ENCODE results near the gene SLC25A2. TPM values are rescaled to one million over a fixed set of nuclear protein-coding genes. Genes with fewer than 3 reads are reported as not detected.
A peak's percentile ranks its signal among the peaks of the same experiment; 100 is the strongest.

Gene SLC25A2
- total and polyA plus RNA-seq, 10 of the 15 experiments (the other 5 are each of a cell fraction or from before 2014, with no cell fraction given), result 0.09 to 0.44 (median 0.24) TPM; not detected in 6

DNA sequence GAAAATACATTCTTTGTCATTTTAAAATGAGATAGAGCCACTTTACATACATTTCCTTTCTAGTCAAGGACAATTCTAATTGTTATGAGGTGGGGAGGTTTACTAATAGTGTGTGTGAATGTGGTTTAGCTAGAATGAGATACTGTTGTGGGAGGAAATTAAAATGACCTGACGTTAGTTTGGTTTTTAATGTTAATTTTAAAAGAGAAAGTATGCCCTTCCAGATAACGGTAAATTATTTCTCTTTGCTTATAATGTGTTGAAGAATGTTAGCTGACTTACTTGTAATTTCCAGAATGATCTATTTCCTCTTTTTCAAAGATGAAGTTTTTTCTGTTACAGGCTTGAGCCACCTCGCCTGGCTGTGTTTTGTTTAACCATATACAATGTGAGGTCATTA, 18.4 kb upstream of the SLC25A2 start (continued):
- TF ChIP-seq, protein P1, sequence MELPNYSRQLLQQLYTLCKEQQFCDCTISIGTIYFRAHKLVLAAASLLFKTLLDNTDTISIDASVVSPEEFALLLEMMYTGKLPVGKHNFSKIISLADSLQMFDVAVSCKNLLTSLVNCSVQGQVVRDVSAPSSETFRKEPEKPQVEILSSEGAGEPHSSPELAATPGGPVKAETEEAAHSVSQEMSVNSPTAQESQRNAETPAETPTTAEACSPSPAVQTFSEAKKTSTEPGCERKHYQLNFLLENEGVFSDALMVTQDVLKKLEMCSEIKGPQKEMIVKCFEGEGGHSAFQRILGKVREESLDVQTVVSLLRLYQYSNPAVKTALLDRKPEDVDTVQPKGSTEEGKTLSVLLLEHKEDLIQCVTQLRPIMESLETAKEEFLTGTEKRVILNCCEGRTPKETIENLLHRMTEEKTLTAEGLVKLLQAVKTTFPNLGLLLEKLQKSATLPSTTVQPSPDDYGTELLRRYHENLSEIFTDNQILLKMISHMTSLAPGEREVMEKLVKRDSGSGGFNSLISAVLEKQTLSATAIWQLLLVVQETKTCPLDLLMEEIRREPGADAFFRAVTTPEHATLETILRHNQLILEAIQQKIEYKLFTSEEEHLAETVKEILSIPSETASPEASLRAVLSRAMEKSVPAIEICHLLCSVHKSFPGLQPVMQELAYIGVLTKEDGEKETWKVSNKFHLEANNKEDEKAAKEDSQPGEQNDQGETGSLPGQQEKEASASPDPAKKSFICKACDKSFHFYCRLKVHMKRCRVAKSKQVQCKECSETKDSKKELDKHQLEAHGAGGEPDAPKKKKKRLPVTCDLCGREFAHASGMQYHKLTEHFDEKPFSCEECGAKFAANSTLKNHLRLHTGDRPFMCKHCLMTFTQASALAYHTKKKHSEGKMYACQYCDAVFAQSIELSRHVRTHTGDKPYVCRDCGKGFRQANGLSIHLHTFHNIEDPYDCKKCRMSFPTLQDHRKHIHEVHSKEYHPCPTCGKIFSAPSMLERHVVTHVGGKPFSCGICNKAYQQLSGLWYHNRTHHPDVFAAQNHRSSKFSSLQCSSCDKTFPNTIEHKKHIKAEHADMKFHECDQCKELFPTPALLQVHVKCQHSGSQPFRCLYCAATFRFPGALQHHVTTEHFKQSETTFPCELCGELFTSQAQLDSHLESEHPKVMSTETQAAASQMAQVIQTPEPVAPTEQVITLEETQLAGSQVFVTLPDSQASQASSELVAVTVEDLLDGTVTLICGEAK (IDR thresholded peaks at IDR 0.05; ENCODE audit: borderline replicate concordance), result no peak
- TF ChIP-seq TCF12 (IDR thresholded peaks at IDR 0.05; ENCODE audit: low read depth, low read length) (no peak), IRF4 (IDR thresholded peaks at IDR 0.05; ENCODE audit: low read depth, low read length) (no peak), GABPA (IDR thresholded peaks at IDR 0.05; ENCODE audit: low read depth) (peak; percentile 44; the same call in 1 of the 2 replicates), POLR2AphosphoS5 (IDR thresholded peaks at IDR 0.05; ENCODE audit: low read length) (no peak), SUPT20H (IDR thresholded peaks at IDR 0.05; ENCODE audit: borderline replicate concordance, control insufficient read depth, low read depth, low read length) (no peak), EP300 (IDR thresholded peaks at IDR 0.05; ENCODE audit: borderline replicate concordance in 1 of 2, control insufficient read depth in 1 of 2, low read depth in 2 of 2, low read length in 2 of 2) (no peak), CBX5 (IDR thresholded peaks at IDR 0.05; ENCODE audit: low read depth) (no peak), SP1 (IDR thresholded peaks at IDR 0.05; ENCODE audit: low read depth, low read length) (no peak), NFXL1 (IDR thresholded peaks at IDR 0.05; ENCODE audit: borderline replicate concordance) (no peak), MTA3 (IDR thresholded peaks at IDR 0.05; ENCODE audit: borderline replicate concordance, low read length) (no peak), BHLHE40 (IDR thresholded peaks at IDR 0.05; ENCODE audit: borderline replicate concordance in 1 of 2, low read depth in 2 of 2, low read length in 1 of 2) (no peak), JUND (IDR thresholded peaks at IDR 0.05; ENCODE audit: low read depth, low read length) (no peak), PML (IDR thresholded peaks at IDR 0.05; ENCODE audit: low read length) (0 out of 2 replicates have a peak, but pooled peaks have one; percentile 54), ZNF384 (IDR thresholded peaks at IDR 0.05; ENCODE audit: borderline replicate concordance, low read depth, low read length) (no peak), PAX5 (IDR thresholded peaks at IDR 0.05; ENCODE audit: borderline replicate concordance, low read depth, low read length) (no peak)
- TF ChIP-seq, protein P2, sequence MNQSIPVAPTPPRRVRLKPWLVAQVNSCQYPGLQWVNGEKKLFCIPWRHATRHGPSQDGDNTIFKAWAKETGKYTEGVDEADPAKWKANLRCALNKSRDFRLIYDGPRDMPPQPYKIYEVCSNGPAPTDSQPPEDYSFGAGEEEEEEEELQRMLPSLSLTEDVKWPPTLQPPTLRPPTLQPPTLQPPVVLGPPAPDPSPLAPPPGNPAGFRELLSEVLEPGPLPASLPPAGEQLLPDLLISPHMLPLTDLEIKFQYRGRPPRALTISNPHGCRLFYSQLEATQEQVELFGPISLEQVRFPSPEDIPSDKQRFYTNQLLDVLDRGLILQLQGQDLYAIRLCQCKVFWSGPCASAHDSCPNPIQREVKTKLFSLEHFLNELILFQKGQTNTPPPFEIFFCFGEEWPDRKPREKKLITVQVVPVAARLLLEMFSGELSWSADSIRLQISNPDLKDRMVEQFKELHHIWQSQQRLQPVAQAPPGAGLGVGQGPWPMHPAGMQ (IDR thresholded peaks at IDR 0.05; ENCODE audit: borderline replicate concordance), result no peak
- TF ChIP-seq, protein P3, sequence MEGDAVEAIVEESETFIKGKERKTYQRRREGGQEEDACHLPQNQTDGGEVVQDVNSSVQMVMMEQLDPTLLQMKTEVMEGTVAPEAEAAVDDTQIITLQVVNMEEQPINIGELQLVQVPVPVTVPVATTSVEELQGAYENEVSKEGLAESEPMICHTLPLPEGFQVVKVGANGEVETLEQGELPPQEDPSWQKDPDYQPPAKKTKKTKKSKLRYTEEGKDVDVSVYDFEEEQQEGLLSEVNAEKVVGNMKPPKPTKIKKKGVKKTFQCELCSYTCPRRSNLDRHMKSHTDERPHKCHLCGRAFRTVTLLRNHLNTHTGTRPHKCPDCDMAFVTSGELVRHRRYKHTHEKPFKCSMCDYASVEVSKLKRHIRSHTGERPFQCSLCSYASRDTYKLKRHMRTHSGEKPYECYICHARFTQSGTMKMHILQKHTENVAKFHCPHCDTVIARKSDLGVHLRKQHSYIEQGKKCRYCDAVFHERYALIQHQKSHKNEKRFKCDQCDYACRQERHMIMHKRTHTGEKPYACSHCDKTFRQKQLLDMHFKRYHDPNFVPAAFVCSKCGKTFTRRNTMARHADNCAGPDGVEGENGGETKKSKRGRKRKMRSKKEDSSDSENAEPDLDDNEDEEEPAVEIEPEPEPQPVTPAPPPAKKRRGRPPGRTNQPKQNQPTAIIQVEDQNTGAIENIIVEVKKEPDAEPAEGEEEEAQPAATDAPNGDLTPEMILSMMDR (IDR thresholded peaks at IDR 0.05 in 2 of 3, conservative IDR thresholded peaks at IDR 0.05 in 1 of 3; ENCODE audit: control insufficient read depth in 2 of 3, extremely low read depth in 1 of 3, insufficient read depth in 1 of 3, low read depth in 3 of 3, low read length in 3 of 3), result no peak
- TF ChIP-seq, protein P4, sequence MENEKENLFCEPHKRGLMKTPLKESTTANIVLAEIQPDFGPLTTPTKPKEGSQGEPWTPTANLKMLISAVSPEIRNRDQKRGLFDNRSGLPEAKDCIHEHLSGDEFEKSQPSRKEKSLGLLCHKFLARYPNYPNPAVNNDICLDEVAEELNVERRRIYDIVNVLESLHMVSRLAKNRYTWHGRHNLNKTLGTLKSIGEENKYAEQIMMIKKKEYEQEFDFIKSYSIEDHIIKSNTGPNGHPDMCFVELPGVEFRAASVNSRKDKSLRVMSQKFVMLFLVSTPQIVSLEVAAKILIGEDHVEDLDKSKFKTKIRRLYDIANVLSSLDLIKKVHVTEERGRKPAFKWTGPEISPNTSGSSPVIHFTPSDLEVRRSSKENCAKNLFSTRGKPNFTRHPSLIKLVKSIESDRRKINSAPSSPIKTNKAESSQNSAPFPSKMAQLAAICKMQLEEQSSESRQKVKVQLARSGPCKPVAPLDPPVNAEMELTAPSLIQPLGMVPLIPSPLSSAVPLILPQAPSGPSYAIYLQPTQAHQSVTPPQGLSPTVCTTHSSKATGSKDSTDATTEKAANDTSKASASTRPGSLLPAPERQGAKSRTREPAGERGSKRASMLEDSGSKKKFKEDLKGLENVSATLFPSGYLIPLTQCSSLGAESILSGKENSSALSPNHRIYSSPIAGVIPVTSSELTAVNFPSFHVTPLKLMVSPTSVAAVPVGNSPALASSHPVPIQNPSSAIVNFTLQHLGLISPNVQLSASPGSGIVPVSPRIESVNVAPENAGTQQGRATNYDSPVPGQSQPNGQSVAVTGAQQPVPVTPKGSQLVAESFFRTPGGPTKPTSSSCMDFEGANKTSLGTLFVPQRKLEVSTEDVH (IDR thresholded peaks at IDR 0.05; ENCODE audit: low read depth, partially characterized antibody), result no peak
